ENCODE data around the gene ABLIM2.
A peak's percentile ranks its signal among the peaks of the same experiment; 100 is the strongest.

Gene ABLIM2

GRCh38 chr4:8158710-8159536, at the start of gene ABLIM2:
Gene ABLIM2 (minus strand): TSS chr4:8158813. CDS start chr4:8158689, 124 bp downstream.
- peak; percentile 99 for DNase-seq (ENCODE audit: low read depth)

- no peak for DNase-seq (ENCODE audit: low read depth)
Observed at GRCh38 chr4:8207314-8207713, 48.7 kb upstream of the ABLIM2 start.

- DNase-seq (ENCODE audit: low read depth) = no peak
Observed at GRCh38 chr4:8205749-8206611, 47.4 kb upstream of the ABLIM2 start.

GRCh38 chr4:8205241-8205707, 46.7 kb upstream of the ABLIM2 start:
- no peak for DNase-seq (ENCODE audit: low read depth)

GRCh38 chr4:8204576-8205227, 46.1 kb upstream of the ABLIM2 start:
- no peak for DNase-seq (ENCODE audit: low read depth)

- no peak for DNase-seq (ENCODE audit: low read depth)
Observed at GRCh38 chr4:8203817-8204216, 45.2 kb upstream of the ABLIM2 start.

- DNase-seq (ENCODE audit: low read depth) = no peak
Observed at GRCh38 chr4:8203052-8203401, 44.4 kb upstream of the ABLIM2 start.

GRCh38 chr4:8202108-8203051, 43.8 kb upstream of the ABLIM2 start:
- DNase-seq (ENCODE audit: low read depth) = no peak

GRCh38 chr4:8201321-8201781, 42.7 kb upstream of the ABLIM2 start:
- peak; percentile 22 for DNase-seq (ENCODE audit: low read depth)

GRCh38 chr4:8200302-8200975, 41.8 kb upstream of the ABLIM2 start:
- DNase-seq (ENCODE audit: low read depth) = no peak

GRCh38 chr4:8199594-8200301, 41.1 kb upstream of the ABLIM2 start:
- no peak for DNase-seq (ENCODE audit: low read depth)

- peak; percentile 42 for DNase-seq (ENCODE audit: low read depth)
Observed at GRCh38 chr4:8198906-8199593, 40.4 kb upstream of the ABLIM2 start, which contains the start of gene SH3TC1. Gene SH3TC1 (plus strand): TSS chr4:8199290. CDS start chr4:8205195, 5,905 bp downstream.

- no peak for DNase-seq (ENCODE audit: low read depth)
Observed at GRCh38 chr4:8198206-8198905, 39.7 kb upstream of the ABLIM2 start.

GRCh38 chr4:8197521-8197920, 38.9 kb upstream of the ABLIM2 start:
- DNase-seq (ENCODE audit: low read depth) = no peak

GRCh38 chr4:8195841-8196458, 37.3 kb upstream of the ABLIM2 start:
- no peak for DNase-seq (ENCODE audit: low read depth)

- DNase-seq (ENCODE audit: low read depth) = no peak
Observed at GRCh38 chr4:8195431-8195830, 36.8 kb upstream of the ABLIM2 start.

- DNase-seq (ENCODE audit: low read depth) = no peak
Observed at GRCh38 chr4:8194306-8195242, 36.0 kb upstream of the ABLIM2 start.
